Sciatic nerve (tissue), 2 donors: Measurements from ENCODE around the gene KASH5. TPM values are rescaled to one million over a fixed set of nuclear protein-coding genes. Genes with fewer than 3 reads are reported as not detected.

ENCODE experiments used
- ATAC-seq: fragments of 200-7000 bp; cut with Tn5 transposase; one replicate; pipeline ENCODE4 v1.9.1; 2020; ENCODE audit warnings: mild to moderate bottlenecking, moderate library complexity
- DNase-seq: peaks from one replicate; pipeline ENCODE4 v3.0.0-alpha.2; 2020; ENCODE audit warnings: low spot score
- intact Hi-C: fragments of 100-400 bp; cut with DNase I; formaldehyde crosslinking; loops from one replicate; pipeline ENCODE4 v1.14.2; 2022
- total RNA-seq: library from RNA; stranded (reverse); fragmentation: NEBNext Ultra II Directional; extraction: Animal tissue kit (Norgen Biotek cat#: 25700); gene quantifications from one replicate; pipeline ENCODE4 v1.2.1, GENCODE V29; 2021
- donor health status: DM: no; HTN: no; CAD: no.
- donor health status: DM: no; HTN: no; CAD: no.

The KASH5 gene, protein sequence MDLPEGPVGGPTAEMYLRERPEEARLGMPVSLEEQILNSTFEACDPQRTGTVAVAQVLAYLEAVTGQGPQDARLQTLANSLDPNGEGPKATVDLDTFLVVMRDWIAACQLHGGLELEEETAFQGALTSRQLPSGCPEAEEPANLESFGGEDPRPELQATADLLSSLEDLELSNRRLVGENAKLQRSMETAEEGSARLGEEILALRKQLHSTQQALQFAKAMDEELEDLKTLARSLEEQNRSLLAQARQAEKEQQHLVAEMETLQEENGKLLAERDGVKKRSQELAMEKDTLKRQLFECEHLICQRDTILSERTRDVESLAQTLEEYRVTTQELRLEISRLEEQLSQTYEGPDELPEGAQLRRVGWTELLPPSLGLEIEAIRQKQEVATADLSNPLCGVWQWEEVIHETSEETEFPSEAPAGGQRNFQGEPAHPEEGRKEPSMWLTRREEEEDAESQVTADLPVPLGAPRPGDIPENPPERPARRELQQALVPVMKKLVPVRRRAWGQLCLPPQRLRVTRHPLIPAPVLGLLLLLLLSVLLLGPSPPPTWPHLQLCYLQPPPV
- total RNA-seq, result not detected

DNA sequence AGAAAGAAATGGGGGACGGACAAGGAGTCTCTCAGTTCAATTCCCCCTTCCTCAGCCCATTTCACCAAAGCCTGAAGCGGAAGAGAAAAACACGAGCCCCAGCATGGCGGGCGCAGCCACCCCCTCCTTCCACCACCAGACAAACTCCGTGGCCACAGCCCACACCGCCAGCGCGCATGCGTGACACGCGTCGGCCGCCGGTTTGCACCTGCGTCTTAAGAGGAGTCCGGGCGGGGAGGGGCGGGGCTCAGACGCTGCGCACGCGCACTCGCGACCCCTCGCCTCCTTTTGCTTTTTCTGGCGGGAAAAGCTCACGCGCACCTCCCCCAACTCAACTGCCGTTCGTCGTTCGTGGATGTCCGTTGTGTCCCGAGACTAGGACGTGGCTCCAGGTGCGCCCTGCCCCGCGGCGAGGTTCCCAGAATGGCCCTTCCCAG lies at the start of gene KASH5:
Gene KASH5 (plus strand): TSS at position 314 of the 437 bp plus-strand sequence. CDS start 2,635 bp downstream, outside the sequence.
- peak; percentile 87 for DNase-seq
- peak; percentile 85 for ATAC-seq
- intact Hi-C loops, result no loop called here

DNA sequence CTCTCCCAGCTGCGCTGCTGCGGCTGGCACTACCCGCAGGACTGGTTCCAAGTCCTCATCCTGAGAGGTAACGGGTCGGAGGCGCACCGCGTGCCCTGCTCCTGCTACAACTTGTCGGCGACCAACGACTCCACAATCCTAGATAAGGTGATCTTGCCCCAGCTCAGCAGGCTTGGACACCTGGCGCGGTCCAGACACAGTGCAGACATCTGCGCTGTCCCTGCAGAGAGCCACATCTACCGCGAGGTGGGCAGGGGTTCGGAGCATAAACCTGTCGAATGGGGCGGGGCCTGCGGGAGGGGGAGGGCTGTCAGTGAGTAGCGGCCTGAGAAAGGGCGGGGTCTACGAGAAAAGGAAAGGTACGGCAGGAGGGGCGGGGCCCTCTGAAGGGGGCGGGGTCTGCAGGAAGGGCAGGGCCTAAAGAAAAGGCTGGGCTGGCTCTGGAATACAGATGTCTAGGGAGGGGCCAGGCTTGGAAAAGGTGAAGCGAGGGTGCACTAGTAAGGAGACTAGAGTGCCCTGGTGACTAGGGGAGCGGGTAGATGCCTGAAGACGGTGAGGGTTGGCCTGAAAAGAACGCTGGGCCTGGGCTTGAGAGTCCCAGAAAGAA lies 49.3 kb upstream of the KASH5 start:
- intact Hi-C loops, result no loop called here
- peak; percentile 83 for DNase-seq
- ATAC-seq, result peak; percentile 45

DNA sequence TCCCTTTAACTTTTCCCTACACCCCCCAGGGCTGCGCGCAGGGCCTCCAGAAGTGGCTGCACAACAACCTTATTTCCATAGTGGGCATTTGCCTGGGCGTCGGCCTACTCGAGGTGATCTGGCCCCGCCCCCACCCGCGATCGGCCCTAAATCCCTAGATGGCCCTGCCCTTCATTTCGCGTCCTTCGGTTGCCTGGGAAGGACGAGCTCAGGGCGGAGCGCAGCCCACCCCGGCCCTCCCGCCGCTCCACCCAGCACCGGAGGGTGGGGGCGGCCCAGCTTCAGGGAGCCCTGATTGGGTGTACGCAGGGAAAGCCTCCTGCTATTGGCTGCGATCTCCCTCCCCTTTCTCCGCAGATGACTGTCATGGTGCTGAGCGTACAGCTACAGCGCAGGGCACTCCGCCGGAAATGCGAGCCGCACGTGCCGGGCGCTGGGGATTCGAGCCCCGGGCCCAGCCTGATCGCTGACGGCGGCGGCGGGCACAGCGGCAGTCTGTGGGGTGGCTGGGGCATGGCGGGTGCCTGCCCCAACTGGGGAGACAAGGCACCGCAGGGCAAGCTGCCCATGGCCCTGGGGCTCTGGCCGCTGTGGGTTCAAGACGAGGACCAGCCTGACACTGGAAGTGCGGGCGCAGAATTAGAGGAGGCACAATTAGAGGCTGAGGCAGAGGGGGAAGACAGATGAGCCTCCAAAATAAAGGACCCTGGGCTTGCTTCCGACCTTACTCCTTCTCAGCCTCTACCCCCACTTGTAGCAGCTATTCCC lies 48.6 kb upstream of the KASH5 start:
- DNase-seq (peak; percentile 87), ATAC-seq (peak; percentile 97)
- intact Hi-C loops, result no loop called here

DNA sequence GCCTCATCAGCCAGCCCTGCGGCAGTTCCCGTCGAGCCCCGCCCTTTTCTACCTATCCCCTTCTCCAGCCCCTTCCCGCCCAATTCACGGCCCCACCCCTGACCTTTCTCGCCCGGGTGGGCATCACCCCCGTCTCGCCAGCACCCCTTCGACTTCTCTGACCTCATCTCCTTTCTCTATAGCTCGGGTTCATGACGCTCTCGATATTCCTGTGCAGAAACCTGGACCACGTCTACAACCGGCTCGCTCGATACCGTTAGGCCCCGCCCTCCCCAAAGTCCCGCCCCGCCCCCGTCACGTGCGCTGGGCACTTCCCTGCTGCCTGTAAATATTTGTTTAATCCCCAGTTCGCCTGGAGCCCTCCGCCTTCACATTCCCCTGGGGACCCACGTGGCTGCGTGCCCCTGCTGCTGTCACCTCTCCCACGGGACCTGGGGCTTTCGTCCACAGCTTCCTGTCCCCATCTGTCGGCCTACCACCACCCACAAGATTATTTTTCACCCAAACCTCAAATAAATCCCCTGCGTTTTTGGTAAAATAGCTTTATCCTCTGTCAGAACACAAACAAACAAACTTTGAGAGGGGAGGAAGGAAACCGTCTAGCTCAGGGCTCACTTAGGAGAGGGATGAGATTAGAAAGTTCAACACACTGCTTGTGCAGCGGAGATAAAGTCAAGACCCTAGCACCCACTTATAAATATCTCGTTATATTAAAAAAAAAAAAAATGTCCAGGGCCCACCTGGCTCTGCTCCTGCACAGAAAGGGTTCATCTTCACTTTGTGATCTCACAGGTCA lies 47.8 kb upstream of the KASH5 start:
- ATAC-seq (peak; percentile 76), DNase-seq (peak; percentile 83)
- intact Hi-C loops, result no loop called here

DNA sequence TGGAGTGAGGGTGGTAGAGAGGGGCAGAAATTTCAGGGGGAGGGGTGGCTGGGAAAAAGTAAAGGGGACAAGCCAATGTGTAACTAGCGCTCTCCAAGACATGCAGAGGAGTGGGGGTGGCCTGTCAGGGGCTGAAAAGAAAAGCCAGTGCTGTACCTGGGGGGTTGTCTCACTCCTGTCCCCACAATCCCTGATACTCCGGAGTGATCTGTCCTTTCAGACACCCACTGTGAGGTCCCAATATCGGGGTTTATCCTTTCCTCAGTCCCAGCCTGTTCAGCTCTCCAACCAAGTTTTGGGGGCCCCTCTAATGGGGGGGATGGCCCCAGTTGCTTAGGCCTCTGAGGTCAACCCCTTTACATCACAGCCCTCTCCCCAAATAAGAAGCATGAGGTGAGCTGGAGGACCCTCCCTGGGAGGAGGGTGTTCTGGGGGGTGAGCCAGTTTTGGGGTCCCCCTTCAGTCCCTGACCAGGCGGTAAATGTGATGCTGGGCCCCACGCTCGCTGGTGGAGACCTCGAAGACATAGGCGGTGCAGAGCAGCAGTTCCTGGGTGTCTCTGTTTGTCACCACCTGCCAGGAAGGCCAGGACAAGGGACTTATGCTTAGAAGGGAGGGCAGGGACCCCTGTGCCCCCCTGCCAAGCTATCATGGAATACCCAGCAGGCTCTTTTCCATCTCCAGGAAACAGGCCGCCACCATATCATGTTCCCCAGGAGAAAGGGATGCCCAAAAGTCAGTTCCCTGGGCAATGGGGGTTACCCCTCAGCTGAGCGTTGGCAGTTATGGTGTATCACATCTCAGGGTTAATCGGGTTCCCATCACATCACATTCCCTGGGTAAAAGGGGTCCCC lies 47.0 kb upstream of the KASH5 start:
- intact Hi-C loops, result no loop called here
- ATAC-seq, result no peak
- peak; percentile 54 for DNase-seq

DNA sequence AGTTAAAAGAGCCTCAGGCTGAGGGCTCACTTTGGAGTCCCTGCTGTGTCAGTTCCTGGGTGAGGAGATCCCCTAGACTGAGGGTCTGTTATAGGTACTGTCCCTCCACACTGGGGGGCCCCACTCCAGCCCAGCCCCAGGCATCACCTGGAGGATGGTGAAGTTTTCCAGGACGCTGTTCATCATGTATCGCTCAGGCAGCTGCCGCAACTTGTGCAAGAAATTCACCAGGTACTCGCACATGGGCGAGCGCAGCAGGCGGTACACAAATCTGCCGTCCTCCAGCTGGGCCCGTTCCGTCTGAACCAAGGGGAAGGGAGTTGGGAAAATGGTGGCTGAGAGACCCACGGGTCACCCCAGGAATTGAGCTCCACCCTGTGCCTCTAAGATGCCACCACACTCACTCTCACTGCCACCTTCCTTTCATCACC lies 45.7 kb upstream of the KASH5 start:
- ATAC-seq, result no peak
- peak; percentile 46 for DNase-seq
- intact Hi-C loops, result no loop called here

DNA sequence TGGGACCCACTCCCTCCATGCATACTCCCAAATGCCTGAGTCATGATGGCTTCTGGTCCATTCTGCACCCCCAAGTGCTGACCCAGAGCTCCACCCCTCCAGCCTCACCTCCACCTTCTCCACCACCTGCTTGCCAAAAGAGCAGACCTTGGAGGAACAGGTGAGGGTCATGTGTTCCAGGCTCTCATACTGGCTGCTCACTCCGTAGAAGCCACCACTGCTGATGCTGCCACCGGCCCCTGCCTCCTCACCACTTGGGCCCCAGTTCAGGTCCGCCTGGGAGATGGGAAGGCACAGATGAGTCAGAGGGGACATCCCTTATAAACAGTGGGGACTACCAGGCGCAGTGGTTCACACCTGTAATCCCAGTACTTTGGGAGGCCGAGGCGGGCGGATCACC lies 44.9 kb upstream of the KASH5 start:
- intact Hi-C loops, result no loop called here
- DNase-seq, result peak; percentile 52
- ATAC-seq, result no peak

DNA sequence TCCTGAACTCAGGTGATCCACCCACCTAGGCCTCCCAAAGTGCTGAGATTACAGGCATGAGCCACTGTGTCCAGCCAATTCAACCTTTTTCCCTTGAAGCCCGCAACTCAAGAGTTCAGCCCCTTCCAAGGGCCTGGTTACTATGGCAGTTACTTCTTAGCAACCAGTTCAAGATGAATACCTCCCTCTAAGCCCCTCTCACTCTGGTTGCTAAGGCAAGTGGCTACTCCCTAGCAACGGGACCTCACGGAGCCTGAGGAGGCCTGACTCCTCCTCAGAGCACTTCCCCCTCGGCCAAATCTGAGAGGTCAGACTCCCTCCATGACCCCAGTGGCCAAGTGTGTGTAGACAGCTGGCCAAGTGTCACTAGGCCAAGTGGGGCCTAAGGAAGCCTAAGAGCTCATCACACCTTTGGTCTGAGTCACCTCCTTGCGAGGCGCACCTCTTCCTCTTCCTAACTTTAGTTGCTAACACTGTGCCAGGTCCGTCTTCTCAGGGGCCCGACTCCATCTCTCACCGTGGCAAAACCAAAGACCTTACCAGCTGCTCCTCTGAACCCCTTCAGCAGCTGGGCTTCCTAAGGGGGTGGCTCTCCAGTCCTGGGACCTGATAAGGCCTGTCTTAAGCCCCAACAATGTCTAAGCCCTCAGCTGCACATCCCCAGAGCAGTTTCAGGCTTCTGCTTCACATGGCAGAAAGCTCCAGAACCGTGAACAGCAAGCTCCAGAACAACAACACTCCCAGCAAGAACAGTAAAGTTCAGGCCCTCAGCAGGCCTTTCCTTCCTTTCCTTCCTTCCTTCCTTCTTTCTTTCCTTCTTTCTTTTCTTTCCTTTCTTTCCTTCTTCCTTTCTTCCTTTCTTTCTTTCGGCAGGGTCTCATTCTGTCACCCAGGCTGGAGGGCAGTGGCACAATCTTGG lies 43.3 kb upstream of the KASH5 start:
- intact Hi-C loops, result loop anchor here (5.0 kb wide), 1 partner anchor 1877 kb away; no protein-coding TSS in a partner anchor
- DNase-seq (no peak), ATAC-seq (no peak)

DNA sequence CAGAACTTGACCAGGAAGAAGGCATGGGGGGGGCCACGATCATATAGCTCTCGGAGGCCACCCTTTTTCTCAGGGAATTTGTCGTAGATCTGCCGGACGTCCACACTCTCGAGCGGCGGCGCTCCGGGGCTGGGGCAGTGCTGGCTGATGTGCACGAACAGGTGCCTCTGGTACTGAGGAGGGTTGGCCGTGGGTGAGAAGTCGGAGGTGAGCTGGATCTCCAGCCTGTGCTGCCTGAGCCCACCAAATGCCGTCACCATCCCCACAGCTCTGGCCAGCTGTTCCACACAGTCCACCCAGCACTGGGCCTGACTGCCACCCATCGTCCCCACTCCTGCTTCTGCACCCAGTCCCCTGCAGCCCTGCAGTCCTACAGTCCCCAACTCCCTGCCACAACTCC lies 40.9 kb upstream of the KASH5 start:
- DNase-seq, result no peak
- intact Hi-C loops, result loop anchor here (5.0 kb wide), 1 partner anchor 1880 kb away; no protein-coding TSS in a partner anchor
- ATAC-seq, result peak; percentile 7

DNA sequence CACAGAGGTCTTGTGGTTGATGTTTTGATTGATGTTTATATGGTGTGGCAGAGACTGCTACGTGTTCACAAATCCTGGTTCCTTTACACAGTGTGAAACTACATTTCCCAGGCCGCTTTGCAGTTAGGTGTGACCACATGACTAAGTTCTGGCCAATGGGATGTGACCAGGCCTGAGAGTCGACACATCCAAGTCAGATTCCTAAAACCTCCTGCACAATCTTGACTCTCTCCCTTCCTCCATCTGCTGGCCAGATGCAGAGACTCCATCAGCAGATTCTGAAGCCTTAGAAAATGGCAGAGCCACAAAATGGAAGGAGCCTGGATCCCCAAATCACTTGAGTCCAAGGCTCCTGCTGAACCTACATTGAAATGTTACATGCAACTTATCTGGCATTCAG lies 40.2 kb upstream of the KASH5 start:
- DNase-seq, result no peak
- intact Hi-C loops, result loop anchor here (5.0 kb wide), 1 partner anchor 1881 kb away; no protein-coding TSS in a partner anchor
- ATAC-seq, result peak; percentile 91

DNA sequence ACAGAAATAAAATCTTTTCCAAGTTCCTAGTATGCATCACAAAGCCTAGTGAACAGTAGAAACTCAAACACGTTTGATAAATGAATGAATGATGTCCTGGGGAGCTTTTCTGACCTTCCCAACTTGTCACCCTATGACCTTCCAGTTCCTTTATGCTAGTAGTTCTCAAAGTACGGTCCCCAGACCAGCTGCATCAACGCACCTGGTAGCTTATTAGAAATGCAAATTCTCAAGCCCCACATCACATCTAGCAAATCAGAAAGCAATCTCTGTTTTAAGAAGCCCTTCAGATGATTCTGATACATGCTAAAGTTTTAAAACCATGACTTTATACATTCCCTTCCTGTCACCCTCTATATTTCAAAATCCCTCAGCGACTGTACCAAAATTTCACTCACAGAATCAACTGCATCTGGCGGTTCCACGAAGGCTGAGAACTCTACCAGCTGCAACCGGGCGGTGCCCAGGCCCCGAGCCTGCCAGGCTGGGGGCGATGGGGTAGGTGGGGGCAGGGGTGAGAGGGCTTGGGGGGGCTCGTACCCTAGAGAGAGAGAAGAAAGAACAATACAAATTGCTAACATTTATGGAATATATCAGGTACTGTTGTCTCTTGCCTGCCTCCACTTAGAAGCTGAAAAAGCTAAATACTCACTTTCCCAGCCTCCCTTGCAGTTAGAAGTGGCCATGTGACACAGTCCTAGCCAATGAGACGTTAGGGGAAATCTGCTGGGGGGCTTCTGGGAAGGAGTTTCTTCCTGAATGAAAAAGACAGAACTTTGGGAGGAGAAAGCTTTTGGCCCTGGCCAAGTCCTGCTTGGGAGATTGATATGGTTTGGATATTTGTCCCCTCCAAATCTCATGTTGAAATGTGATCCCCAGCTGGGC lies 39.5 kb upstream of the KASH5 start:
- intact Hi-C loops, result loop anchor here (5.0 kb wide), 1 partner anchor 1881 kb away; no protein-coding TSS in a partner anchor
- ATAC-seq (no peak), DNase-seq (no peak)

DNA sequence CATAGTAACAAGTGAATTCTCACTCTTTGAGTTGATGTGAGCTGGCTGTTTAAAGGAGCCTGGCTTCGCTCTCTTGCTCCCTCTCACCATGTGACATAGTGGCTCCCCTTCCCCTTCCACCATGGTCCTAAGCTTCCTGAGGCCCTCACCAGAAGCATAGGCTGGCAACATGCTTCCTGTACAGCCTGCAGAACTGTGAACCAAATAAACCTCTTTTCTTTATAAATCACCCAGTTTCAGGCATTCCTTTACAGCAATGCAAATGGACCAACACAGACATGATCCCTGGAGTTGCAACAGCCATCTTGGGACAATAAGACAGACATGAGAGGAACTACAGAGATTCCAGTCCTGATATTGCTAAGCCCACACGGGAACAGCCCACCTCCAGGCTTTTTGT lies 38.5 kb upstream of the KASH5 start:
- ATAC-seq (no peak), DNase-seq (no peak)
- intact Hi-C loops, result loop anchor here (5.0 kb wide), 1 partner anchor 1882 kb away; no protein-coding TSS in a partner anchor

DNA sequence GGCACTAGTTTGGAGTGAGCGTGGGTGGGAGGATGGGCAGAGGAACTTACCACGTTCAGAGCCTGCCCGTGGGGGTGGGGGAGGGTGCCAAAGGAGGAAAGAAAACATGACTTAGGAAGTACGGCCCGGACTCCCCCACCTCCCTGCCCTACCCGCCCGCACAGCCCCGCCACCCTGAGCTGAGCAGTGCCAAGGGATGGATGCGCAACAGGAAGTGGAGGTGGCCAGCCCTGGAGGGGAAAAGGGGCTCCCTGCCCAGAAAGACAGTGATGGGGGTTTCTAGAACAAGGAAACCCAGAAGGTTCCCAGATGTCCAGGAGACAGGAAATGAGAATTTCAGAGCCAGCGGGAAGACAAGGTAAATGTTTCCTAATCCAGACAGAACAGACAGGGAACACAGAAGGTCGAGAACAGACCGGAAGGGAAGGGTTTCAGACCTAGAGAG lies 32.1 kb upstream of the KASH5 start:
- ATAC-seq (peak; percentile 14), DNase-seq (no peak)
- intact Hi-C loops, result no loop called here

DNA sequence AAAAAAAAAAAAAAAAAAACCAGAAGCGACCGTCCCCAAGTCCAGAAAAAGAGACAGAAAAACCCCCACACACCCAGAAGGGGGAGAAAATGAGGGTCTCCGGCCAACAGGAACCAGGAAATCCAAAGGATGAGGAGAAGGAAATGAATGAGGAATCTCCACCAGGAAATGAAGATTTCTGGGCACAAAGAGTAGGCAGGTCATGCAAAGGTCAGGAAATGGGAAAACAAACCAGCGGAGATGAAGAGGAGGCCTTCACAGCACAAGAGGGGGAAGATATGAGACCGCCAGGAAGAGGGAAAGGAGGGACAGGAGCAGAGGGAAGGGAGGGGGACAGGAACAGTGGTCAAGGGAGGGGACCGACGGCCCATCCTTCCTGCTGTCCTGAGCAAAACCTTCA lies 31.7 kb upstream of the KASH5 start:
- no peak for DNase-seq
- ATAC-seq, result no peak
- intact Hi-C loops, result no loop called here

DNA sequence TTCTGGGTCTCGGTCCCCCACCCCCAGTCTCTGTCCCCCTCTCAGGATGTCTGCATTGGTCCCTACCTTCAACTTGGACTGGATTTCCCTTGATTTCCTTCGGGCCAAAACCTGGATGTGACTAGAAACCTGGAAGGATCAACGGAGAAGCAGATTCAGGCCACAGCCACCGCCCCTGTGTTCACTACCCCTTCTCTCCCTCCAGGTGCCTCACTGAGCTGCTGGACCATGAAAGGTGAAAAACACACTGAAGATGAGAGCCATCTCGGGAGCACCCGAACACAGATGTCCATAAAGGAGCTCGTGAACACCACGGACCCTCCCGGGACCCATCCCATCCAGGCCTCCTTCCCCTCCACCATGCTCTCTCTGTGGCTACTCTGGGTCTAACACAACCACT lies 30.9 kb upstream of the KASH5 start:
- no peak for DNase-seq
- ATAC-seq, result no peak
- intact Hi-C loops, result no loop called here
